HK-2 (cell line): ENCODE data around the gene FAM43B.

Experiments
- DNase-seq: peaks from one replicate; pipeline ENCODE4 v3.0.0-alpha.2; 2018; ENCODE audit not compliant: unreplicated experiment

Gene FAM43B

GRCh38 chr1:20590306-20590777 is 38.0 kb downstream of the FAM43B start:
- DNase-seq, result no peak

- DNase-seq, result no peak
Observed at GRCh38 chr1:20593756-20594155, 41.4 kb downstream of the FAM43B start.

GRCh38 chr1:20594746-20595145 is 42.4 kb downstream of the FAM43B start:
- no peak for DNase-seq

GRCh38 chr1:20596106-20596505 is 43.7 kb downstream of the FAM43B start:
- no peak for DNase-seq

- no peak for DNase-seq
Observed at GRCh38 chr1:20597650-20598049, 45.3 kb downstream of the FAM43B start.

GRCh38 chr1:20600156-20600555 is 47.8 kb downstream of the FAM43B start:
- no peak for DNase-seq

- DNase-seq, result no peak
Observed at GRCh38 chr1:20601129-20601825, 48.9 kb downstream of the FAM43B start.

- DNase-seq, result no peak
Observed at GRCh38 chr1:20602851-20603450, 50.6 kb downstream of the FAM43B start.

- DNase-seq, result peak; percentile 62
Observed at GRCh38 chr1:20603504-20604464, 51.4 kb downstream of the FAM43B start.
